NB4 (cell line): ENCODE measurements around the gene KIRREL3.

Experiments
- CTCF ChIP-seq: IDR thresholded peaks from one replicate; pipeline ENCODE4 v1.5.1; 2012; ENCODE audit warnings: low read depth, low read length
- MAX ChIP-seq: IDR thresholded peaks from 2 replicates; pipeline ENCODE4 v1.6.1; 2011; ENCODE audit warnings: low read depth, low read length
- MYC ChIP-seq: IDR thresholded peaks from 2 replicates; pipeline ENCODE4 v1.6.1; 2011; ENCODE audit warnings: low read depth, low read length

GRCh38 chr11:126926376-126926791 is 74.2 kb downstream of the KIRREL3 start:
- TF ChIP-seq MYC (no peak), MAX (no peak), CTCF (no peak)
